Endothelial cell of umbilical vein (primary cell): ENCODE results near the gene CIDEC.

Experiments used
- CTCF ChIP-seq, 2 donors: IDR thresholded peaks; 1 replicate in 1 of 2; 2 replicates in 1 of 2; pipeline ENCODE4 v1.5.1; 2011; ENCODE audit warnings: low read length in 2 of 2, mild to moderate bottlenecking in 2 of 2, moderate library complexity in 2 of 2, control low read depth in 1 of 2, inconsistent platforms in 1 of 2, low read depth in 1 of 2; ENCODE audit not compliant: insufficient read depth in 1 of 2; ENCODE audit errors: extremely low read depth in 1 of 2
- EZH2 ChIP-seq: IDR thresholded peaks from 2 replicates; pipeline ENCODE4 v1.6.1; 2012; ENCODE audit warnings: borderline replicate concordance, low read depth, mild to moderate bottlenecking, moderate library complexity, low read length, inconsistent platforms; ENCODE audit not compliant: severe bottlenecking
- FOS ChIP-seq: IDR thresholded peaks from 2 replicates; pipeline ENCODE4 v1.6.1; 2011; ENCODE audit warnings: mild to moderate bottlenecking, low read length, moderate library complexity, borderline replicate concordance; ENCODE audit not compliant: insufficient read depth
- MAX ChIP-seq: IDR thresholded peaks from 2 replicates; pipeline ENCODE4 v1.6.1; 2011; ENCODE audit not compliant: insufficient read depth, insufficient read length
- MYC ChIP-seq: IDR thresholded peaks from one replicate; pipeline ENCODE4 v1.6.1; 2011; ENCODE audit warnings: mild to moderate bottlenecking, low read depth, low read length
- POLR2A ChIP-seq: IDR thresholded peaks from 2 replicates; pipeline ENCODE4 v1.6.1; 2012; ENCODE audit warnings: low read depth, mild to moderate bottlenecking, control low read depth, low read length
- POLR2AphosphoS5 ChIP-seq: IDR thresholded peaks from 2 replicates; pipeline ENCODE4 v1.6.1; 2012; ENCODE audit warnings: low read depth, mild to moderate bottlenecking, control low read depth, low read length, moderate library complexity; ENCODE audit not compliant: insufficient read depth

GRCh38 chr3:9869955-9870354 lies 10.1 kb downstream of the CIDEC start:
- TF ChIP-seq CTCF (IDR thresholded peaks at IDR 0.05; ENCODE audit: extremely low read depth in 1 of 2, insufficient read depth in 1 of 2, low read depth in 1 of 2, low read length in 2 of 2), result no peak
- TF ChIP-seq POLR2A, result no peak
- no peak for TF ChIP-seq MAX
- no peak for TF ChIP-seq EZH2
- no peak for TF ChIP-seq MYC
- TF ChIP-seq POLR2AphosphoS5, result no peak
- TF ChIP-seq FOS, result no peak
